CD4-positive, CD25-positive, alpha-beta regulatory T cell (primary cell): ENCODE measurements around the gene AVEN. TPM values are rescaled to one million over a fixed set of nuclear protein-coding genes. Genes with fewer than 3 reads are reported as not detected.
"Not testable (repeated sequence)": the region's sequence is repeated elsewhere in the genome, so short reads cannot be mapped to it uniquely, and the experiment has no call there.

ENCODE experiments used
- ATAC-seq, 2 donors: fragments of 150-1000 bp; cut with Tn5 transposase; one replicate each; pipeline ENCODE4 v1.10.0; 2021; ENCODE audit warnings: low read depth in 2 of 2, moderate number of reproducible peaks in 2 of 2, moderate library complexity in 1 of 2
- DNase-seq, 3 donors: peaks; one replicate each; pipeline versions ENCODE4 v3.0.0 to v3.0.0-alpha.2; 2012 to 2022; ENCODE audit warnings: mixed read lengths in 1 of 3
- H3K27ac ChIP-seq: one replicate; pipeline ENCODE4 v1.7.0; 2013; ENCODE audit warnings: mild to moderate bottlenecking, low read length; ENCODE audit not compliant: insufficient read depth, poor library complexity, severe bottlenecking
- H3K27me3 ChIP-seq: one replicate; pipeline ENCODE4 v1.7.0; 2013; ENCODE audit warnings: low read length; ENCODE audit not compliant: control insufficient read depth, insufficient read depth
- H3K36me3 ChIP-seq: one replicate; pipeline ENCODE4 v1.7.0; 2013; ENCODE audit warnings: mild to moderate bottlenecking, low read length, moderate library complexity; ENCODE audit not compliant: control insufficient read depth, insufficient read depth
- H3K4me1 ChIP-seq: 2 replicates; pipeline ENCODE4 v1.7.0; 2013; ENCODE audit warnings: mild to moderate bottlenecking, low read length; ENCODE audit not compliant: insufficient read depth, control insufficient read depth, poor library complexity, severe bottlenecking
- H3K4me3 ChIP-seq: one replicate; pipeline ENCODE4 v1.7.0; 2013; ENCODE audit warnings: low read depth, mild to moderate bottlenecking, low read length, moderate library complexity
- H3K9me3 ChIP-seq, 2 experiments: 1 replicate in 1 of 2; 2 replicates in 1 of 2; pipeline ENCODE4 v1.7.0; 2013; ENCODE audit warnings: low read length in 2 of 2, mild to moderate bottlenecking in 1 of 2, moderate library complexity in 1 of 2; ENCODE audit not compliant: control insufficient read depth in 2 of 2
- H3K27ac Mint-ChIP-seq, 3 donors: one replicate each; pipeline ENCODE4 v1.8.0; 2020 to 2022; ENCODE audit warnings: mild to moderate bottlenecking in 3 of 3, mixed read lengths in 3 of 3, moderate library complexity in 2 of 3
- H3K27me3 Mint-ChIP-seq: one replicate; pipeline ENCODE4 v1.8.0; 2022; ENCODE audit warnings: mild to moderate bottlenecking, mixed read lengths
- H3K36me3 Mint-ChIP-seq: one replicate; pipeline ENCODE4 v1.8.0; 2020; ENCODE audit warnings: mixed read lengths
- H3K4me1 Mint-ChIP-seq, 4 donors: one replicate each; pipeline ENCODE4 v1.8.0; 2020 to 2022; ENCODE audit warnings: mixed read lengths in 4 of 4, mild to moderate bottlenecking in 1 of 4
- H3K4me3 Mint-ChIP-seq, 4 donors: one replicate each; pipeline ENCODE4 v1.8.0; 2020 to 2022; ENCODE audit warnings: mild to moderate bottlenecking in 4 of 4, mixed read lengths in 4 of 4, moderate library complexity in 3 of 4
- H3K9me3 Mint-ChIP-seq, 7 donors: one replicate each; pipeline ENCODE4 v1.8.0; 2020 to 2022; ENCODE audit warnings: mixed read lengths in 7 of 7, mild to moderate bottlenecking in 3 of 7, moderate library complexity in 2 of 7
- polyA plus RNA-seq, 4 donors: library from polyadenylated mRNA; unstranded; fragments of 300-500 nt; fragmentation: Illumina TruSeq; gene quantifications; one replicate each; pipeline ENCODE4 v1.2.3, GENCODE V29; 2021
- total RNA-seq: library from RNA; stranded (reverse); gene quantifications from one replicate; pipeline ENCODE4 v1.2.3, GENCODE V29; 2022

AVEN gene
- total and polyA plus RNA-seq, 5 donors from 2014 or later = 4.5 to 11.5 (median 9.5) TPM

- Mint-ChIP-seq H3K4me3 (no peak overlapping the region), H3K36me3 (no peaks in the 10 kb centered on the region), H3K4me1 (no peaks in the 10 kb centered on the region), H3K27me3 (peaks cover 16% of the 10 kb centered on the region), H3K9me3 (no peaks in the 10 kb centered on the region), H3K27ac (no peak overlapping the region)
- Histone ChIP-seq H3K36me3 (no peaks in the 10 kb centered on the region), H3K9me3 (no peaks in the 10 kb centered on the region), H3K27me3 (no peaks in the 10 kb centered on the region), H3K4me1 (no peaks in the 10 kb centered on the region), H3K4me3 (no peak overlapping the region), H3K27ac (no peak overlapping the region)
- DNase-seq = no peak
- no peak for ATAC-seq
Measured at GRCh38 chr15:33823119-33823518, 215.9 kb downstream of the AVEN start.

GRCh38 chr15:33822479-33822878 lies 216.5 kb downstream of the AVEN start:
- Histone ChIP-seq H3K27ac (no peak overlapping the region), H3K9me3 (no peaks in the 10 kb centered on the region), H3K4me1 (no peaks in the 10 kb centered on the region), H3K4me3 (no peak overlapping the region), H3K27me3 (no peaks in the 10 kb centered on the region), H3K36me3 (no peaks in the 10 kb centered on the region)
- DNase-seq (no peak), ATAC-seq (no peak)
- Mint-ChIP-seq H3K27ac (no peak overlapping the region), H3K4me1 (no peaks in the 10 kb centered on the region), H3K27me3 (peaks cover 20% of the 10 kb centered on the region), H3K4me3 (no peak overlapping the region), H3K36me3 (no peaks in the 10 kb centered on the region), H3K9me3 (no peaks in the 10 kb centered on the region)

- H3K27me3 Mint-ChIP-seq, H3K9me3 Mint-ChIP-seq, H3K4me3 ChIP-seq, H3K4me1 Mint-ChIP-seq, ATAC-seq, H3K27ac ChIP-seq, H3K27me3 ChIP-seq, H3K4me3 Mint-ChIP-seq, DNase-seq, H3K9me3 ChIP-seq, H3K36me3 ChIP-seq, H3K4me1 ChIP-seq, H3K27ac Mint-ChIP-seq, H3K36me3 Mint-ChIP-seq: not testable (repeated sequence)
Measured at GRCh38 chr15:33819499-33819898, 219.5 kb downstream of the AVEN start.

Other genes with a start within 250 kb of the AVEN start
- not detected for gene CHRM5, start 70.7 kb downstream of the AVEN start, total RNA-seq
- gene CHRM5, start 70.7 kb downstream of the AVEN start, polyA plus RNA-seq = not detected
- gene EMC7, start 62.7 kb upstream of the AVEN start, total RNA-seq = 51.9 TPM
- gene EMC7, start 62.7 kb upstream of the AVEN start, polyA plus RNA-seq = 100 to 1,000 TPM; 124 to 172 (median 144) TPM
- 3.6 TPM for gene PGBD4, start 62.9 kb upstream of the AVEN start, total RNA-seq
- 1 to 10 TPM; 1.4 to 2.6 (median 1.8) TPM for gene PGBD4, start 62.9 kb upstream of the AVEN start, polyA plus RNA-seq
- 25.3 TPM for gene KATNBL1, start 170.9 kb upstream of the AVEN start, total RNA-seq
- 10 to 100 TPM; 25.4 to 36.3 (median 28.2) TPM for gene KATNBL1, start 170.9 kb upstream of the AVEN start, polyA plus RNA-seq
- gene EMC4, start 185.8 kb upstream of the AVEN start, total RNA-seq = 70.0 TPM
- gene EMC4, start 185.8 kb upstream of the AVEN start, polyA plus RNA-seq = 100 to 1,000 TPM; 172 to 199 (median 188) TPM